Esophagus muscularis mucosa (tissue), 4 donors: Measurements from ENCODE around the gene CCDC91. TPM values are rescaled to one million over a fixed set of nuclear protein-coding genes. Genes with fewer than 3 reads are reported as not detected.
A peak's percentile ranks its signal among the peaks of the same experiment; 100 is the strongest.

Experiments
- DNase-seq: peaks from one replicate; pipeline ENCODE4 v3.0.0-alpha.2; 2017; ENCODE audit errors: extremely low spot score
- H3K27ac ChIP-seq, 4 donors: fragments of 200-600 bp; sonication (generic); replicated peaks in 1 of 4; 1 replicate in 3 of 4; 2 replicates in 1 of 4; pipeline ENCODE4 v1.5.1; 2016 to 2019; ENCODE audit warnings: mild to moderate bottlenecking in 1 of 4
- H3K27me3 ChIP-seq, 4 donors: fragments of 200-600 bp; sonication (generic); one replicate each; pipeline versions ENCODE4 v1.5.1 to v1.6.0; 2016 to 2019
- H3K36me3 ChIP-seq, 4 donors: fragments of 200-600 bp; sonication (generic); one replicate each; pipeline ENCODE4 v1.5.1; 2016 to 2019
- H3K4me1 ChIP-seq, 4 donors: fragments of 200-600 bp; sonication (generic); one replicate each; pipeline ENCODE4 v1.5.1; 2016 to 2019
- H3K4me3 ChIP-seq, 4 donors: fragments of 200-600 bp; sonication (generic); 1 replicate in 2 of 4; 2 replicates in 2 of 4; pipeline ENCODE4 v1.5.1; 2016 to 2019; ENCODE audit warnings: mild to moderate bottlenecking in 4 of 4, moderate library complexity in 1 of 4
- H3K9me3 ChIP-seq, 4 donors: fragments of 200-600 bp; sonication (generic); 1 replicate in 3 of 4; 2 replicates in 1 of 4; pipeline ENCODE4 v1.5.1; 2016 to 2019
- EP300 ChIP-seq: sonication (generic); formaldehyde crosslinking; IDR thresholded peaks from one replicate; pipeline ENCODE4 v1.6.1; 2017; ENCODE audit warnings: antibody characterized with exemption
- POLR2A ChIP-seq: fragments of 450-650 bp; IDR thresholded peaks from one replicate; pipeline ENCODE4 v1.6.1; 2017; ENCODE audit warnings: antibody characterized with exemption, moderate library complexity, mild to moderate bottlenecking, low read depth
- POLR2AphosphoS5 ChIP-seq, 2 donors: sonication (generic); formaldehyde crosslinking; IDR thresholded peaks; one replicate each; pipeline ENCODE4 v1.6.1; 2017; ENCODE audit warnings: antibody characterized with exemption in 2 of 2
- WGBS: methylation state at CpG from one replicate; pipeline ENCODE4 v1.1.5; 2018; 5-methylcytosine and 5-hydroxymethylcytosine counted together
- intact Hi-C: fragments of 100-400 bp; cut with DNase I; formaldehyde crosslinking; loops from one replicate; pipeline ENCODE4 v1.15.1; 2023
- total RNA-seq, 4 donors: library from RNA; depleted of rRNA; stranded (reverse); fragments of >200 nt; gene quantifications; one replicate each; pipeline versions ENCODE4 v1.1.0 to v1.2.1, GENCODE V29; 2016
- TF ChIP-seq, protein P1 (sequence below), 3 experiments: fragments of 200-600 bp in 2 of 3; fragments of 450-650 bp in 1 of 3; sonication (generic) in 2 of 3; IDR thresholded peaks; one replicate each; pipeline ENCODE4 v1.5.1; 2017 to 2019; ENCODE audit warnings: antibody characterized with exemption in 3 of 3, mild to moderate bottlenecking in 2 of 3, moderate library complexity in 1 of 3

The CCDC91 gene
- total RNA-seq, 4 donors from 2014 or later = 51.1 to 76.4 (median 59.0) TPM

- intact Hi-C loops = no loop called here
- H3K27me3 ChIP-seq = no peaks in the 10 kb centered on the region
- H3K27ac ChIP-seq = peak overlapping the region; percentile 22 to 76 (median 60)
- WGBS = 35% methylated on average over 3 of the region's 3 CpGs
- H3K4me3 ChIP-seq = peak overlapping the region in 1 of 4 donors; percentile 18
- DNase-seq = no peak
- H3K4me1 ChIP-seq = peaks cover 0 to 34% (median 30%) of the 10 kb centered on the region in 4 donors
- H3K9me3 ChIP-seq = no peaks in the 10 kb centered on the region
- TF ChIP-seq, protein P1, sequence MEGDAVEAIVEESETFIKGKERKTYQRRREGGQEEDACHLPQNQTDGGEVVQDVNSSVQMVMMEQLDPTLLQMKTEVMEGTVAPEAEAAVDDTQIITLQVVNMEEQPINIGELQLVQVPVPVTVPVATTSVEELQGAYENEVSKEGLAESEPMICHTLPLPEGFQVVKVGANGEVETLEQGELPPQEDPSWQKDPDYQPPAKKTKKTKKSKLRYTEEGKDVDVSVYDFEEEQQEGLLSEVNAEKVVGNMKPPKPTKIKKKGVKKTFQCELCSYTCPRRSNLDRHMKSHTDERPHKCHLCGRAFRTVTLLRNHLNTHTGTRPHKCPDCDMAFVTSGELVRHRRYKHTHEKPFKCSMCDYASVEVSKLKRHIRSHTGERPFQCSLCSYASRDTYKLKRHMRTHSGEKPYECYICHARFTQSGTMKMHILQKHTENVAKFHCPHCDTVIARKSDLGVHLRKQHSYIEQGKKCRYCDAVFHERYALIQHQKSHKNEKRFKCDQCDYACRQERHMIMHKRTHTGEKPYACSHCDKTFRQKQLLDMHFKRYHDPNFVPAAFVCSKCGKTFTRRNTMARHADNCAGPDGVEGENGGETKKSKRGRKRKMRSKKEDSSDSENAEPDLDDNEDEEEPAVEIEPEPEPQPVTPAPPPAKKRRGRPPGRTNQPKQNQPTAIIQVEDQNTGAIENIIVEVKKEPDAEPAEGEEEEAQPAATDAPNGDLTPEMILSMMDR (IDR thresholded peaks at IDR 0.05) = no peak
- peak; percentile 7 to 51 for TF ChIP-seq POLR2AphosphoS5 (IDR thresholded peaks at IDR 0.05)
- H3K36me3 ChIP-seq = no peaks in the 10 kb centered on the region
These were observed 379.6 kb downstream of the CCDC91 start for GRCh38 chr12:28569698-28570411.

- Histone ChIP-seq H3K4me3 (no peak overlapping the region), H3K27ac (peak overlapping the region; percentile 22 to 76 (median 60)), H3K9me3 (no peaks in the 10 kb centered on the region), H3K36me3 (no peaks in the 10 kb centered on the region), H3K27me3 (no peaks in the 10 kb centered on the region), H3K4me1 (peaks cover 3 to 44% (median 38%) of the 10 kb centered on the region in 4 donors)
- intact Hi-C loops = no loop called here
- WGBS = 89% methylated on average over 3 of the region's 3 CpGs
- no peak for TF ChIP-seq POLR2AphosphoS5 (IDR thresholded peaks at IDR 0.05)
- no peak for TF ChIP-seq POLR2A
- TF ChIP-seq, protein P1 (IDR thresholded peaks at IDR 0.05) = no peak
- TF ChIP-seq EP300 = no peak
- no peak for DNase-seq
These were observed 380.6 kb downstream of the CCDC91 start for GRCh38 chr12:28570811-28571210.

DNA sequence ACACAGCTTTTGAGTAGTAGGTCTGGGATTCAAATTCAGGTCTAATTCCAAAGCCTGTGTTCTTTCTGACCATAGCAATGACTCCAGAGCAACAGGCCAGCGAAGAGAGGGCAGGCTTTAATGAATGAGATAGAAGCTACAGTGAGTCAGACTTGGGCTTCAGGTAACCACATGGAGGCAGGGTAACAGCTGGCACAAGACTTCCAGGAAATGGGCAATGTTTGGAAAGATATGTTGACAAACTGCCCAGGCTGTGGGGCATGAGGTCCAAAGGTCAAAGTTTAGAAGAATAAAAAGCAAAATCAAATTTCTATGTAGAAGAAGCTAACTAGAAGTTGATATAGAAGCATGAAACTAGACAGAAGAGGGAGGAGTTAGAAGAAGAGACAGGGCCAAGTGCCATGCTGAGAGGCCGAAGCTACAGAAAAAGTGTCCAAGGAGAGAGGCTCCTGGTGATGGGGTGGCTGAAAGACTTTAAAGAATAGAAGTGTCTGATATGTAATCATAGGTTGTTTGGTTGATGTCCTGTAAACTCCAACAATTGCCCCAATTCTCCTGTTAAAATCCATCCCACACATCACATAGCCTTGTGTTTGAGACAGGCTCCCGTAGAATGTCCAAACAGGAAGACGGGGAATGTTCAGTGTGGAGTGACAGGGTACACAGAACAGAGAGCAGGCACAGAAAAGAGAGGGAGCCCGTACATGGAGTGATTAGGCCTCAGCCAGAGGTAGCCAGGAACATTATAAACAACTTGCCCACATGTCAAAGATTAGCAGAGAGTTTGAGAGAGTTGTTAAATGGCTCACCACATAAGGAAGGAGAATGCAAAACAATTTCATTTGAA lies 384.7 kb downstream of the CCDC91 start:
- peak; percentile 9 for TF ChIP-seq EP300
- TF ChIP-seq, protein P1 (IDR thresholded peaks at IDR 0.05) = no peak
- peak in 1 of 2 donors; percentile 30 for TF ChIP-seq POLR2AphosphoS5 (IDR thresholded peaks at IDR 0.05)
- H3K4me3 ChIP-seq = no peak overlapping the region
- no peak for DNase-seq
- H3K36me3 ChIP-seq = no peaks in the 10 kb centered on the region
- H3K27me3 ChIP-seq = no peaks in the 10 kb centered on the region
- no peaks in the 10 kb centered on the region for H3K9me3 ChIP-seq
- peaks cover 3 to 55% (median 47%) of the 10 kb centered on the region in 4 donors for H3K4me1 ChIP-seq
- intact Hi-C loops = no loop called here
- 60% methylated on average over 5 of the region's 5 CpGs for WGBS
- H3K27ac ChIP-seq = peak overlapping the region; percentile 43 to 68 (median 66)

DNA sequence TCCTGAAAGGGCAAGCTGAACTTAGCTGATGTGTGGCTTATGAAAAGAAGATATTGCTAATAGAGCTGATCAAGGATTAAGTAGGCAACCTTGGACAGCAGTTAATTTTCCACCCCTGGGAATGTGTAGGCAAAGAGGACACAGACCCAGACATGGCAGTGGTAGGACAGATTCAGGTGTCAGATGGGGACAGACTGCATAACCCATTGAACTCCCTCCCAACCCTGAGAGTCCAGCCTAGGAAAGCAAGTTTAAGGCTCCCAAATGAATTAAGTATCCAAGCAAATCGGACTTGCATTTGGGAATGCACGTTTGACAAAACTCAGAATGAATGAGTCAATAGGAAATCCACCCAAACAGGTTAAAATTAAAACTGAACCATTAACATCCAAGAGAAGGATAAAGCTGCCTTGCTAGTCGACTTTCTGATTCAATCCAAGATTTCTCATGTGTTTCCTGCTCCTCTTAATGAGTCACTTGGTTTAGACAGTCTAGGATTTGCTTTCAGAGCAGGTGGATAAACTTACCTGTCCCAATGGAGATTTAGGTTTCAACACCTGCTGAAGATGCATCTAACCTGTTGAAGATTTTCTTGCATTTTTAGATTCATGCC lies 385.4 kb downstream of the CCDC91 start:
- DNase-seq = no peak
- Histone ChIP-seq H3K4me3 (no peak overlapping the region), H3K9me3 (no peaks in the 10 kb centered on the region), H3K4me1 (peaks cover 3 to 47% (median 40%) of the 10 kb centered on the region in 4 donors), H3K27me3 (no peaks in the 10 kb centered on the region), H3K27ac (peak overlapping the region; percentile 43 to 68 (median 66)), H3K36me3 (no peaks in the 10 kb centered on the region)
- 79% methylated on average over 3 of the region's 3 CpGs for WGBS
- TF ChIP-seq, protein P1 (IDR thresholded peaks at IDR 0.05) = no peak
- no peak for TF ChIP-seq EP300
- TF ChIP-seq POLR2AphosphoS5 (IDR thresholded peaks at IDR 0.05) = no peak
- TF ChIP-seq POLR2A = no peak
- intact Hi-C loops = no loop called here
